ENCODE results near the gene LCE2B. TPM values are rescaled to one million over a fixed set of nuclear protein-coding genes. Genes with fewer than 3 reads are reported as not detected.

LCE2B gene
- total and polyA plus RNA-seq, 2 experiments from 2014 or later: not detected

DNA sequence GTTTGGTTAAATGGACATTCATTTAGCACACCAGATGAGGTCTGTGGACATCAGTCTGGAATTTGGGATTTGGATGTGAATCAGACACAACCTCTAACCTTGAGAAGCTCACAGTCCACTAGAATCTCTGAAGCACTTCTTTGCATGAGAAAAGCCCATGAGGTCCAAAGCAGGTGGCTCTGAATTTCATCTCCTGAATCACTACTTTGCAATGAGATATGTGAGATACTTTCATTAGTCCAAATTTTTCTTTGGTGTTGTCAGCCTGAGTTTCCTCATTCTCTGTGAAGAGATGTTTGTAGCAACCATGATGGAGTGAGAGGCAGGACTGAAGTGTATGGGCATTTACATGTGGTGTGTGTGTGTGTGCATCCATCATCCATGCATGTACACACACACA is 39.3 kb upstream of the LCE2B start:
- H3K4me1 ChIP-seq (ENCODE audit: insufficient read depth): no peaks in the 10 kb centered on the region
- no peak overlapping the region for H2AFZ ChIP-seq
- no peaks in the 10 kb centered on the region for H3K79me2 ChIP-seq
- no peak overlapping the region for H3K4me3 ChIP-seq
- H3K9me2 ChIP-seq (replicated peaks; ENCODE audit: insufficient read depth): no peaks in the 10 kb centered on the region
- no peak overlapping the region for H3K27ac ChIP-seq
- no peak for DNase-seq (ENCODE audit: low spot score)
- no peaks in the 10 kb centered on the region for H3K36me3 ChIP-seq (replicated peaks; ENCODE audit: insufficient read depth, low read depth)
- no peaks in the 10 kb centered on the region for H3K9me3 ChIP-seq (ENCODE audit: low read depth)
- no peaks in the 10 kb centered on the region for H3K27me3 ChIP-seq
- no peak overlapping the region for H3K4me2 ChIP-seq
- TF ChIP-seq EZH2phosphoT487 (IDR thresholded peaks at IDR 0.05; ENCODE audit: low read depth, severe bottlenecking, unreplicated experiment) (no peak), EZH2 (IDR thresholded peaks at IDR 0.05; ENCODE audit: borderline replicate concordance) (no peak)
- TF ChIP-seq, protein P1, sequence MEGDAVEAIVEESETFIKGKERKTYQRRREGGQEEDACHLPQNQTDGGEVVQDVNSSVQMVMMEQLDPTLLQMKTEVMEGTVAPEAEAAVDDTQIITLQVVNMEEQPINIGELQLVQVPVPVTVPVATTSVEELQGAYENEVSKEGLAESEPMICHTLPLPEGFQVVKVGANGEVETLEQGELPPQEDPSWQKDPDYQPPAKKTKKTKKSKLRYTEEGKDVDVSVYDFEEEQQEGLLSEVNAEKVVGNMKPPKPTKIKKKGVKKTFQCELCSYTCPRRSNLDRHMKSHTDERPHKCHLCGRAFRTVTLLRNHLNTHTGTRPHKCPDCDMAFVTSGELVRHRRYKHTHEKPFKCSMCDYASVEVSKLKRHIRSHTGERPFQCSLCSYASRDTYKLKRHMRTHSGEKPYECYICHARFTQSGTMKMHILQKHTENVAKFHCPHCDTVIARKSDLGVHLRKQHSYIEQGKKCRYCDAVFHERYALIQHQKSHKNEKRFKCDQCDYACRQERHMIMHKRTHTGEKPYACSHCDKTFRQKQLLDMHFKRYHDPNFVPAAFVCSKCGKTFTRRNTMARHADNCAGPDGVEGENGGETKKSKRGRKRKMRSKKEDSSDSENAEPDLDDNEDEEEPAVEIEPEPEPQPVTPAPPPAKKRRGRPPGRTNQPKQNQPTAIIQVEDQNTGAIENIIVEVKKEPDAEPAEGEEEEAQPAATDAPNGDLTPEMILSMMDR (IDR thresholded peaks at IDR 0.05; ENCODE audit: poor library complexity): no peak
- H4K20me1 ChIP-seq (ENCODE audit: insufficient read depth, poor library complexity, severe bottlenecking): no peaks in the 10 kb centered on the region

DNA sequence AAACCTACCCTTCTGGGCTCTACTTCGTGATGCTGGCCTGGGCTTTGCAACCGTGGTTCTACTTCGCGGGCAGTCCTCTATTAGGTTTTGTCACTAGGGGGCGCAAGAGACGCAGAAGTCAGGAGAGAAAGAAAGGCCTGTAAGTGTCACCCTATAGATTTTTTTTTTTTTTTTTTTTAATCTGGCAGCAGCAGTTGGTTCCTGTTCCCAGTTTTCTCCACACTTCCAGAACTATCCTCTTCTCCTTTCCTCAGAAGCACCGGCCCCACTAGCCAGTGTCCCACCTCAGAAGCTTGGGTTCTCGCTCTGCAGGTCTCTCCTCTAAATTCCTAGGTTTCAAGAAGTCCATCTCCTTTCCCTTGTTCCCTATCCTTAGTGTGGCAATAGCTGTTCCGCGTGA is 31.8 kb upstream of the LCE2B start:
- Histone ChIP-seq H3K79me2 (no peaks in the 10 kb centered on the region), H3K27me3 (no peaks in the 10 kb centered on the region), H4K20me1 (ENCODE audit: insufficient read depth, poor library complexity, severe bottlenecking) (no peaks in the 10 kb centered on the region), H3K36me3 (replicated peaks; ENCODE audit: insufficient read depth, low read depth) (no peaks in the 10 kb centered on the region), H3K4me1 (ENCODE audit: insufficient read depth) (no peaks in the 10 kb centered on the region), H3K4me2 (no peak overlapping the region), H3K9me3 (ENCODE audit: low read depth) (no peaks in the 10 kb centered on the region), H3K4me3 (no peak overlapping the region), H3K27ac (no peak overlapping the region), H3K9me2 (replicated peaks; ENCODE audit: insufficient read depth) (no peaks in the 10 kb centered on the region), H2AFZ (no peak overlapping the region)
- WGBS (ENCODE audit: low lambda C conversion rate, missing lambda C conversion rate): 41% methylated on average over 10 of the region's 10 CpGs
- DNase-seq (ENCODE audit: low spot score): no peak
- TF ChIP-seq EZH2phosphoT487 (IDR thresholded peaks at IDR 0.05; ENCODE audit: low read depth, severe bottlenecking, unreplicated experiment): no peak
- TF ChIP-seq EZH2 (IDR thresholded peaks at IDR 0.05; ENCODE audit: borderline replicate concordance): no peak
- TF ChIP-seq, protein P1 (IDR thresholded peaks at IDR 0.05; ENCODE audit: poor library complexity): no peak

DNA sequence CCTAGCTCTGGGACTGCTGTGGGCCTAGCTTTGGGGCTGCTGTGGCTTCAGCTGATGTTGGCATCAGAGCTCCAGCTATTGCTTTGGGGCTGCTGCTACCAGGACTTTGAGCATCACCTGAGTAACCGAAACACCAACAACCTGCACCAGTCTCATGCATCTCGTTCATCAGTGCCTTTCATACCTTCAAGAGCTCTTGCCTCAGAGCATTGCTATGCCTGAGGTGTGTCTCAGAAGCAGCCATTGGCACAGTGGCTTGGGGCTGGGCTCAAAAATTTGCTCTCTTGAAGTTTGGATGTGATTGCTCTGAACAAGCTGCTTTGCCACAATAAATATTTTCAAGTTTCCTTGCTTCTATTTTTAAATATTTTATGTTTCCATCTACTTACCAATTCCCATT is 29.5 kb upstream of the LCE2B start:
- Histone ChIP-seq H3K4me1 (ENCODE audit: insufficient read depth) (no peaks in the 10 kb centered on the region), H3K27me3 (no peaks in the 10 kb centered on the region), H4K20me1 (ENCODE audit: insufficient read depth, poor library complexity, severe bottlenecking) (no peaks in the 10 kb centered on the region), H2AFZ (no peak overlapping the region), H3K79me2 (no peaks in the 10 kb centered on the region), H3K4me3 (no peak overlapping the region), H3K4me2 (no peak overlapping the region), H3K27ac (no peak overlapping the region), H3K9me3 (ENCODE audit: low read depth) (no peaks in the 10 kb centered on the region), H3K9me2 (replicated peaks; ENCODE audit: insufficient read depth) (no peaks in the 10 kb centered on the region), H3K36me3 (replicated peaks; ENCODE audit: insufficient read depth, low read depth) (no peaks in the 10 kb centered on the region)
- no peak for DNase-seq (ENCODE audit: low spot score)
- 41% methylated on average over 2 of the region's 2 CpGs for WGBS (ENCODE audit: low lambda C conversion rate, missing lambda C conversion rate)
- TF ChIP-seq, protein P1 (IDR thresholded peaks at IDR 0.05; ENCODE audit: poor library complexity): no peak
- no peak for TF ChIP-seq EZH2phosphoT487 (IDR thresholded peaks at IDR 0.05; ENCODE audit: low read depth, severe bottlenecking, unreplicated experiment)
- no peak for TF ChIP-seq EZH2 (IDR thresholded peaks at IDR 0.05; ENCODE audit: borderline replicate concordance)

DNA sequence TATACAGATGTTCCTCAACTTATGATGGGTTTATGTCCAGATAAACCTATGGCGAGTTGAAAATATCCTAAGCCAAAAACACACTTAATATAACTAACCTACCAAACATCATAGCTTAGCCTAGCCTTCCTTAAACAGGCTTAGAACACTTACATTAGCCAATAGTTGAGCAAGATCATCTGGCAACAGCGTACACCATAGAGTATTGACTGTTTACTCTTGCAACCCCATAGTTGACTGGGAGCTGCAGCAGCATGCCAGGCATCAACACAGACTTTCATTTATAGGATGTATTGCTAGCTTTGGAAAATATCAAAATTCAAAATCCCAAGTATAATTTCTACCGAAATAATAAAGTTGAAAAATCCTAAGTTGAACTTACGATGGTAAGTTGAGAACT is 28.2 kb upstream of the LCE2B start:
- no peaks in the 10 kb centered on the region for H4K20me1 ChIP-seq (ENCODE audit: insufficient read depth, poor library complexity, severe bottlenecking)

More for the DNA sequence above, 28.2 kb upstream of the LCE2B start:
- Histone ChIP-seq H3K27ac (no peak overlapping the region), H3K27me3 (no peaks in the 10 kb centered on the region), H3K79me2 (no peaks in the 10 kb centered on the region), H3K36me3 (replicated peaks; ENCODE audit: insufficient read depth, low read depth) (no peaks in the 10 kb centered on the region), H3K4me2 (no peak overlapping the region), H3K4me3 (no peak overlapping the region), H3K4me1 (ENCODE audit: insufficient read depth) (no peaks in the 10 kb centered on the region), H3K9me2 (replicated peaks; ENCODE audit: insufficient read depth) (no peaks in the 10 kb centered on the region), H3K9me3 (ENCODE audit: low read depth) (no peaks in the 10 kb centered on the region), H2AFZ (no peak overlapping the region)
- TF ChIP-seq, protein P1 (IDR thresholded peaks at IDR 0.05; ENCODE audit: poor library complexity): no peak
- TF ChIP-seq EZH2 (IDR thresholded peaks at IDR 0.05; ENCODE audit: borderline replicate concordance) (no peak), EZH2phosphoT487 (IDR thresholded peaks at IDR 0.05; ENCODE audit: low read depth, severe bottlenecking, unreplicated experiment) (no peak)
- DNase-seq (ENCODE audit: low spot score): no peak
- WGBS (ENCODE audit: low lambda C conversion rate, missing lambda C conversion rate): 54% methylated on average over 4 of the region's 4 CpGs
